ENCODE measurements around the gene RAB7B.
"Not testable (repeated sequence)": the region's sequence is repeated elsewhere in the genome, so short reads cannot be mapped to it uniquely, and the experiment has no call there.

Gene RAB7B, protein sequence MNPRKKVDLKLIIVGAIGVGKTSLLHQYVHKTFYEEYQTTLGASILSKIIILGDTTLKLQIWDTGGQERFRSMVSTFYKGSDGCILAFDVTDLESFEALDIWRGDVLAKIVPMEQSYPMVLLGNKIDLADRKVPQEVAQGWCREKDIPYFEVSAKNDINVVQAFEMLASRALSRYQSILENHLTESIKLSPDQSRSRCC

DNA sequence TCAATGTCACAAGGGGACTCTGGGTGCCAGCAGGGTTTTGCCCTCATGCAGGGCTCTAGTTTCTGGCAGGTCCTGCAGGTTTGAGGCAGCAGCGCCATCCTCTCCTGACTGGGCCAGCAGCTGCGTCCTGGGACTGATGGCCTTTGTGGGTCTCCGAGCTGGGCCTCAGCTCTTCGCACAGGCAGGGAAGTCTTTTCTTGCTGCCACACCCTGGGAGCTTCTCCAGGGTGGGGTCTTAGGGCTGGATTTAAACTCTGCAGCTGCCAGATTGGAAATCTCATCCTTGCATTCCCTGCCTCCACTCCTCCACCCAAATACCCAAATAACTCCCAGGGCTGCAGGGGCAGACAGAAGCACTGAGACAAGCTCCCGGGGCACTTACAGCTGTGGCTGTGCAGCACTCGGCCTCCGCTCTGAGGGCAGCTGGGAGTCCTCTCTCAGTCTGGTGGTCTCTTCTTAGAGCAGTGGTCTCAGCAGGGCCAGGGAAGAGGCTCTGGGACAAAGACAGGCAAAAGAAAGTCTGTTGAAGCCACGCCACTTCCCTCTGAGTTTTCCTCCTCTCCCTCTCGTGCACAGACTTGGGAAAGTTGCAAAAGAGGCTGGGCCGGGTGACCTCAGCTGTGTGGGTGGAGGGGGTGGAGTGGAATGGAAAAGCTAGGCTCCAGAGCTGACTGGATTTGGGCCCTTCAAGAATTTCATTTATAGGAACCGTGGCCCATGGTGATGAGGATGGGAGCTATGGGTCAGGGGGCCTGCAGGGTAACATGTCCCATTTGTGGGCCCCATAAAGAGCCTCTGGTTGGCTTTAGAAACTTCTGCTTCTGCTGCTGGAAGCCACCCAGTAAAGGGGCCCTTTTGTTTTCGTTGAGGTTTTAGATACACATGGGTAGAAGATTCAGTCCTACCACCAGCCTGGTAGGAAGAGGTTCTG, at the start of gene RAB7B:
TSS of gene RAB7B (minus strand) at position 525 of the 931 bp plus-strand sequence. CDS start 9,260 bp downstream, outside the sequence.
- DNase-seq, result no peak

DNA sequence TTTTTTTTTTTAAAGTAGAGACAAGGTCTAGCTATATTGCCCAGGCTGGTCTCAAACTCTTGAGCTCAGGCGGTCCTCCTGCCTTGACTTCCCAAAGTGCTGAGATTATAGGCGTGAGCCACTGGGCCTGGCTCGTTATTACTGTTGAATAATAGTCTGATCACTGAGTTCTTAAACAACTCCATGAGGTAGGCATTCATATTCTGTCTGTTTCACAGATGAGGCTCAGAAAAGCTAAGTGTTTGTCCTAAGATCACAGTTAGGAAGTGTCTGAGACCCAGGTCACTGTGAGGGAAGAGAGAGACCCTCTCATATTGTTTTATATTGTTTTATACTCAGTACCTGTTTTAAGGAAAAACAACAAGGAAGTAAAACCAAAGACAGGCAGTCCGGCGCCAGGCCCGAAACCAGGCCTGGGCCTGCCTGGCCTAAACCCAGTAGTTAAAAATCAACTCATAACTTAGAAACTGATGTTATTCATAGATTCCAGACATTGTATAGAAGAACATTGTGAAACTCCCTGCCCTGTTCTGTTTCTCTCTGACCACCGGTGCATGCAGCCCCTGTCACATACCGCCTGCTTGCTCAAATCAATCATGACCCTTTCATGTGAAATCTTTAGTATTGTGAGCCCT, 49.2 kb upstream of the RAB7B start:
- not testable (repeated sequence) for DNase-seq

DNA sequence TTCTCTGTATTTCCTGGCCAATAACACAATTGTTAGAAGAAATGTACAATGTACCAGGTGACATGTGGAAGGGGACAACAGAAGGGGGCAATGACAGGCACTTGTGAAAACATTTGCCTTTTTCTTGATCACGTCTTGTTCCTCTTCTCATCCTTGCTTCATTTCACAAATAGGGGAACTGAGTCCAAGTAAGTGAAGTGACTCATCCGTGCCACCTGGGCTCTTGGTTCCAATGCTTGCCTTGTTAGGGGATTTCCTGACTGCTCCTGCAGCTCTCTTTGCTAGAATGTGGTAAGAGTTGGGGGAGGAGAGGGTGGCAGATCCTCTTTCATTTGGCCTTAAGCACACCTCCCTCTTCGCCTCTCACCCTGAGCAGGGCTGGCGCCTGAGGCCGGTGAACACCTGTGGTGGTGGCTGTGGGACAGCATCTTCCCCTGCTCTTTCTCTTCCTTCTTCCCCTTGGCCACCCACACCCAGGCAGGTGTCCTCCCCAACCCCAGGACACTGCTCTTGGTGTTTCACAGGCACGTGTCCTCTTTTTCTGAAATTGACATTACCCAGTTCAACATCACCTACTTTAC, 47.5 kb upstream of the RAB7B start:
- no peak for DNase-seq

DNA sequence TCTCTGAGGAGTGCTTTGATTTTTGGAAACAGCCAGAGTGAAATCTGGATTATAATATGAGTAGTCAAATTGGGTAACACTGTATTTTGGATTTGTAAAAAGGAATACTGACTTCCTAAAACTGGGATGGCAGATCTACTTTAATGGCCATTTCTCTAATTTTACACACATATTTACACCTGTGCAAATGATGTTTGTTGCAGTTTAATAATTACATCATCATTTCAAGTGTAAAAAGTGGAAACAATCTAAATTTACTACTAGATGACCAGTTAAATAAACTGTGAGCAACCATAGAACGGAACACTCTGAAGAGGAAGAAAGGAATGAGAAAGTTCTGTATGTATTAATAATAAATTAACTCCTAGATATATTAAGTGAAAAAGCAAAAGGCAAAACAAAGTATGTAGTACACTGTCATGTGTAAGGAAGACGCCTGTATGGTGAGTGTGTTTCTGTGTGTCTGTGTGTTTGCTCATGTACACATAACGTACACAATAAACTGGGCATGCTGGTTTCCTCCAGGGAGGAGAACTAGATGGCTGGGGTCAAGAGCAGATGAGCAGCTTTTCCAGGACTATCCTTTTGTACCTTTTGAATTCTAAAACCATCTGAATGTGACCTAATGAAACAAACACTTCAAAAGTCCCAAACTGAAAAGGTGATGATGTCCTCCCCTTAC, 46.9 kb upstream of the RAB7B start:
- DNase-seq, result no peak

DNA sequence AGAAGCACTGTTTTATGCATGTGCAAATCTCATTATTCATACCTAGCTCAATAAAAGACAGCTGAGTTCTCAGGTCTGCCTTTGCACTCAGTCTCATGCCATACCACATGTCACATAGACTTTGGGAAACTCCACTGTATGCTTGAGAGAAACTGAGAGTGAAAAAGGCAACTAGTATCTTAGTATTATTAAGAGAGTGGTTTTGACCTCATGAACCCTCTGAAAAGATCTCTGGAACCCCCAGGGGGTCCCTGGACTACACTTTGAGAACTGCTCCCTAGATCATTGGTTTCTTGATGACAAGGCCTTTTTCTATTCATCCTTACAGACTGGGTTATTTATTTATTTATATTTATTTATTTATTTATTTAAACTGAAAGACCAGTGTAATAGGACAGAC, 46.1 kb upstream of the RAB7B start:
- no peak for DNase-seq

DNA sequence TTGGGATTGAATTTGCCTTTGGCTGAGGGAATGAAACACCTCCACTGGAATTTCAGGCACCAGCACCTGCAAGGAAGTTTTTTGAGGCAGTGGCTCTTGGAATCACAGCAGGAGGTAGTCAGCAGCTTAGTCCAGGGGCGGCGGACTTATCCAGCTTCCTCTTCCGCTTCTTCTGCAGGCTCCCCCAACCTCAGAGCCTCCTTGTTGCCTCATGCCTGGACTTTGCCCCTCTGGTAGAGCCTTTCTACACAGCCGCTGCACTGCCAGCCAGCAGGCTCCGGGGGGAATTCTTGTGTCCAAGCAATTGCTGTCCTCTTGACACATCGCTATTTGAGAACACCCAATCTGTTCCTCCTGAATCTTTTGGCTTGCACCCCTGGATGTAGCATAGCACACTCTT, 45.4 kb upstream of the RAB7B start:
- DNase-seq, result no peak

DNA sequence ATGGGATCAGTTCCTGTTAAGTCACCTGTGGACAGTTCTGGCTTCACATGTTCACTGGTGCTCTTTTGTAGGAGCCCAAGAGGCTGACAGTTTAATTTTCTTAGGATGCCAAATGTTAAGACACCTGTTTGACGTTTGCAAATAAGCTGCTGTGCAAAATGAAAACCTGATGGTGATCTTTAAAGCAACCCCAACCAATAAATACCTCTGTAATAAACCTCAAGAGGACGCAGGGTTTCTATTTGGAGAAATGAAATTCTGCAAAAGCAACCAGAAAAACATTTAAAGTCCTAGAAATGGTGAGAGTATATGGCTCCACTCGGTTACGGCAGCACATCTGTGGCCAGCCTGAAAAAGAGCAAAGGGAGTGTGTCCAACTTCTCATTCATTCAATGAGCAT, 44.1 kb upstream of the RAB7B start:
- no peak for DNase-seq

DNA sequence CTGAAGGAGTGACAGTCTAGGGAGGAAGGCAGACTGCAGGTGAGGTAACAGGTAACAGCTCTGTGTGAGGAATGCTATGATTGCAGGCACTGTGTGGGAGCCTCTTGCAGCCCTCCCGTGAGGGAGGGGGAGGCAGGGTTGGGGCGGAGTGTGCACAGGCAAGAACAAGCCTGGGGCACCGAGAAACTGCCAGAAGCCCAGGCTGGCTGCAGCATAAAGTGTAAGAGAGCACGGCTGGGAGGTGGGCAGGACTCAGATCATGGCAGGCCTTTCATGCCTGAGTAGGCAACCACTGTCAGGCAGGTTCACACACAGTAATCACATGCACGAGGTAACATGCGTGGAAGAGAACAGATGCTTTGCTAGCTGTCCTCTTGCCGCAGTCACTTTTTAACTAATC, 38.4 kb upstream of the RAB7B start:
- no peak for DNase-seq

DNA sequence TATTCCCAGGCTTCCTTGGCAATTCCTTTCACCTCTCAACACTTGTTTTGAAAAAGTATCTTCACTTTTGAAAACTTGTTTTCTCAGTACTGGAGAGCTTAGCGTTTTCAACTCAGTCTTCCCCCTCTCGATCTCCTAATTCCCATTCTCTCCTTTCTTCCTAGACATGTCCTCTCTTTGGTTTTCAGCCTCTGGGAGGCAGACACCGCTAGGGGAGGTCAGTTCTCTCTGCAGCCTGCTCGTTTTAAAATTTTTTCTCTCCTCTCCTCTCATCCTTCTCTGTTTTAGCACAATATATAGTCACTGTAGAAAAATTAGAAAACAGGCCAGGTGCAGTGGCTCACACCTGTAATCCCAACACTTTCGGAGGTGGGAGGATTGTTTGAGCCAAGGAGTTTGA, 37.1 kb upstream of the RAB7B start:
- no peak for DNase-seq

DNA sequence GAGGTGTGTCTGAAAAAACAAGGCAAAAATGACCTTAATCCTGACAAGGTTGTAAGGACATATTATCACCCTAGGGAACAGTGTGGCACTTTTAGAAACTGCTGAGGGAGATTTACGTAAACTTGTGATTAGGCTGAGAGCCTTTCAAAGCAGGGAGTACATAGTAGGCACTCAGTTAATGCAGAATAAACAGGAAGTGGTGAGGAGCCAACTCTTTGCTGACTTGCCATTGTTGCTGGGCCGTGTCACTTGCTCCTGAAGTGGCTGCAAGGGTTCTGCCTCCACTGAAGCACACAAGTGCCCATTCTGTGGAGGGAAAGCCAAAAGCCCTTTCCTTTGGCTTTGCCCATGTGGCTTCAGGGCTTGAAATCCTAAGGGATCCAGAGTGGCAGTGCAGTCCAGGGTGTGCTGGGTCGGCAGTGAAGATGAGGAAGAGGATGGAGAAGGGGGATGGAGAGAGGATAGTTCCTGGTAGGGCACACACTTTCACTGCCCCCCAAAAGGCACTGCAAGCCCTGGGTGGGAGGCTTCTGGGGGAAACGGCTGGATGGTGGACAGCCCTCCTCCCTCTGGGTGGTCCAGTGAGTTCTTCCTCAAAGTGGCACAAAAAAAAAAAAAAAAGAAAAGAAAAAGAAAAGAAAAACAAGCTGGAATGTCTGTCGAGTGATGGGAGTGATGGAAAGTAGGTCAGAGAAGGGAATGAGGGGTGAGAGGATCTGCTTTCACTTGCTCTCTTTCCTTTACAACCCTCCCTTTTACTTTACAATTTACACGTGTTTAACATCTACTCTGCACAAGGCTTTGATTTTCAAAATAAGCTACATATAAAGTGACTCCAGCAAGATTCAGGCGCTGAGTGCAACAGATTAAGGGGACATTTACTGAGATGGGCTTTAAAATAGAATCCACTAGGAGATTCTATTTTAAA, 36.1 kb upstream of the RAB7B start:
- DNase-seq, result no peak

DNA sequence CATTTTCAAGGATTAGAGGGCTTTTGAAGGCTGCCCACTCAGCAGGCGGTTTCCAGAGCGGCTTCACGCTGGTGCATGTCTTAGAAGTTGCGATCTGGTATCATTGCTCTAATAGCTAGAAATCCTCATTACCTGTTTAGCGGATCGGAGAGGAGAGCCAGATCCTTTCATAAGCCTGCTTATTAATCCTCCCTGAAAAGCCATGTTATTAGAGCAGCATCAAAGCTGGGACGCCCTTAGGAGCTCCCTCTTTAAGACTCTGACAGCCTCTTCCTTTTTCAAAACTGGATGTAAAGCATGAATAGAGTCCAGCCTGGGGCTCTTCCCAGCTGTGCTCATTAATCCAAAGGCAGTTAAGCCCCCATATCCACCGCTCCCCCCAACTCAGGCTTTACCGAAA, 34.4 kb upstream of the RAB7B start:
- no peak for DNase-seq

DNA sequence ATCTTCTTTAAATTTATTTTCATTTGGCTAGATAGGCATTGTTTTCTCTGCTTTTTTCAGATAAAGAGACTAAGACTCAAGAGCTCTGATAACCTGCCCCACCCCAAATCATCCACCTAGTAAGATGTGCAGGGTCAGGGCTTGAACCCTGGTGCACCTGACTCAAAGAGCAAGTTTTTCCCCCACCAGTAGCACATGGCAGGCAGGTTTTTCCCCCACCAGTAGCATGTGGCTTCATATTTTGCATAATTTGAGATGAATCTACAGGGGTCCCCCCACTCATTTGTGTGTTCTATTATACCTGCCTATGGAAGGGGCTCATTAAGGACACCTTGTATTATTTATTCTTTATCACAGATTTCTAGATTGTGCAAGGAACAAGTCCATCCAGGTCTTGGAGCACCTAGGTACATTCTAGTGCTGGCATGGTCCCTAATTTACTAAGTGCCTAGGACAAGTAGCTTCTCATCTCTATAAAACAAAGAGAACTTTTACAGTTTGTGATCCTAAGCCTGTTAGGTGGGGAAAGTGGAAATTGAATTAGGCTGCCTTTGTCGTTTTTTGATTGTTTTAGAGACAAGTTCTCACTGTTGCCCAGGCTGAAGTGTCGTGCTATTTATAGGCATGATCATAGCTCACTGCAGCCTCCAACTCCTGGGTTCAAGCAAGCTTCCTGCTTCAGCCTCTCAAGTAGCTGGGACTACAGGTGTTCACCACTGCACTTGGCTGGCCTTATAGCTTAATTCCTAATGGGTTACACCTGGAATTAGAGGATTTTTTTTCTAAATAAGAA, 33.7 kb upstream of the RAB7B start:
- no peak for DNase-seq

DNA sequence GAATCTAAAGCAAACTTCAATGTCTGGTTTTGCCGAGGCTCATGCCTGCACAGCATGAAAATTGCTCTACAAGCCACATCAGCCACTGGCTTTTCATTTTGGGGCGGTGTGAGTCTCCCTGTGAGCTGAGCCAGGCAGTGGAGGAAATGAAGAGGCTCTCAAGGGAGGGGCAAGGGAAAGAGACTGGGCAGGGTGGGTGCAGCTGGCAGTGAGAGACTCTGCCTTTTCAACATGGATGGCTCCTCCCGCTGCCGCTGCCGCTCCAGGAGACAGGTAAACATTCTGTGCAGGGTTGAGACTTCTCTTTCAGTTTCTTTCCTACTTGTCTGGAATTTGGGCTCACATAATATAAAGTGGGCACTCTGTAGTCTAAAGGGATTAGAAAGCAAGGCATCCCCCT, 31.8 kb upstream of the RAB7B start:
- DNase-seq, result no peak

DNA sequence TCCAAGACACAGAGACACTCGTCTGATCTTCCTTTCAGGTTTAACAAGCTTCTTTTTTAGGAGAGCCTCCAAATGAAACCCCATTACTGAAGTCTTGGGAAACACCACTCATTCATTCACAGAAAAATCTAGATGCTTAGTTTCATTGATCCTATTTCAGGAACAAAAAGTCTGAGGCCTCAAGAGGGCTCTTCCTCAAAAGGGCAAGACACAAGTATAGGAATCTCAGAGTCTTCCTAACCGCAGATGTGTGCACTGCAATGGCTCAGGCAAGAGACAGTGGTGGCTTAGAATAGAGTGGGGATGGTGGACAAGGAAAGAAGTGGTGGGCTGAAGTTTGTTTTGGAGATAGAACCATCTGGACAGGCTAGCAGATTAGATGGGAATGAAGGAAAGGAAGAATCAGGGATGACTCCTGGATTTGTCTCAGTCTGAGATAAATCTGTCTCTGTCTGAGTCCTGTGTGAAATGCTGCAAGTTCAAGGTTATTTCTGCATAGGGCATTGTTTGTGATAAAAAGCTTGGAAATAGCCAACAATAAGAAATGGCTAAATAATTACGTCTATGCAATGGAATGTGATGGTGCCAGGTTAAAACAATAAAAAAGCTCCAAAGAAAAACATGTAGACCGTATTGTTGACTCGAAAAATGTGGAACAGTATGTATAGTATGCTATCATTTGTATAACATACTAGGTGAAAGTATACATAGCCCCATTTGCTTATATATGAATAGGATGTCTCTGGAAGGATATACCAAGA, 29.4 kb upstream of the RAB7B start:
- DNase-seq, result no peak

DNA sequence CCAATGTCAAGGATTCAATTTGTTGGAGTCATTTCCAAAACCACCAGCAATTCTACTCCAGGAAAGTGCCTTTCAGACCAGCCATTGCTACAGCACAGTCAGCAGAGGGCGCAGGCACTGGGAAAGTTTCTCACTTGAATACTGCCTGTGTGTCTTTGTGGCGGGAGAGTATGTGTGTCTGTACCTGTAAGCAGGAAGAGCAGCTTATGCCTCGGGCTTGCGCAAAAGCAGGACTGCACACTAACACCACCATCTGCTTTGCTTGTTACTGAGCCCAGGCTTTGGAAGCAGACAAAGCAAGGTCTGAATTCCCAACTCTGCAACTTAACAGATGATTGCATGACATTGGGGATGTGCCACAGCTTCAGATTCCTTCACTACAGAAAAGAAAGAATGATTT, 27.5 kb upstream of the RAB7B start:
- peak; percentile 87 for DNase-seq

DNA sequence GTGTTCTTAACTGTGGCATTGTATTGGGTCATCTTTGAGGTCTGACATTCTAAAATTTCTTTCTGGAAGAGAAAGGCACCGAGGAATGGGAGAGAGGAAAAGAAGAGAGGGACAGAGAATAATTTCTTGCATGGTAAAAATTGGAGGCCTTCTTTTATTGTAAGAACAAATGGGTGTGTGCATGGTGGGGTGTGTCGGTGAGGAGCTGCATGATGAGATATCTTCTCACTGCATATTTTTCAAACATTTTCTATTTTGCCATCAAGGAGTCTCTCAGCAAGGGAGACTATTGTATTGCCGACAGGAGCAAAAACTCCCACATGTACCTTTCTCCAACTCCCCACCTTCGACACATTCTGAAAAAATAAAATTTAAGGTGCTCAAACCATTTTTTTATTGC, 27.0 kb upstream of the RAB7B start:
- no peak for DNase-seq

DNA sequence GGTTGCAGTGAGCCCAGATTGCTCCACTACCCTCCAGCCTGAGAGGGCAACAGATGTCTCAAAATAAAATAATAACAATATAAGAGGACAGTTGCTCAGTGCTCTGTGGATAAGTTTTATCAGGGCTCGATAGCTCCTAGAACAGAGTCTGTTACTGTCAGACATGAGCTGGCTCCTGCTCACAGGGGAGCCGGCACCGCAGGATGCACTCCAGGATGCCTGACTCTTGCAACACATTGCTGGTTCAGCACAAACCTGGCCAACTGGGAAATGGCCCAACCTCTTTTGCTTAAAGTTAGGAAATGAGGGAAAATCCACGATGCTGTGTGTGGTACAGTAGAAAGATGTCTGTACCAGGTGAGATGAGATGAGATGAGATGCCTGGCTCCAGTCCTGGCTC, 26.3 kb upstream of the RAB7B start:
- no peak for DNase-seq

DNA sequence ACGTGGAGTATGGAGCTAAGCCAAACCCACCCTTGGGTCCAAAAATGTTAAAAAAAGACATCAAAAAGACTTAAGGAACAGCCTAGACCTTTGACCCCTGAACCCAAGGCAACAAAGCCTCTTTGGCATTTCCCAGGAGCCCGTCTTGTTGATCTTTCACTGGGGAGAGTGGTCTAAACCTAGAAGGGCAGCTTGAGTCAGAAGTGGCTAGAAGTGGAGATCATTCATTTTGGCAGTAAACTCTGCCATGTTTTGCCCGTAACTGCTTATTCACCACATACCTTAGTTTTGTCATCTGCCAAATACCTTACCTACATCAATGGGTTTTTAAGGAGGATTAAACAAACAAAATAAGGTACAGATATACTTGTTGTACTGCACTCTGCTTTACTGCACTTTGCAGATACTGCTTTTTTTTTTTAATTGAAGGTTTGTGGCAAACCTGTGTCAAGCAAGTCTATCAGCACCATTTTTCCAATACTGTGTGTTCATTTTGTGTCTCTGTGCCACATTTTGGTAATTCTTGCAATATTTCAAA, 22.2 kb upstream of the RAB7B start:
- DNase-seq, result no peak

DNA sequence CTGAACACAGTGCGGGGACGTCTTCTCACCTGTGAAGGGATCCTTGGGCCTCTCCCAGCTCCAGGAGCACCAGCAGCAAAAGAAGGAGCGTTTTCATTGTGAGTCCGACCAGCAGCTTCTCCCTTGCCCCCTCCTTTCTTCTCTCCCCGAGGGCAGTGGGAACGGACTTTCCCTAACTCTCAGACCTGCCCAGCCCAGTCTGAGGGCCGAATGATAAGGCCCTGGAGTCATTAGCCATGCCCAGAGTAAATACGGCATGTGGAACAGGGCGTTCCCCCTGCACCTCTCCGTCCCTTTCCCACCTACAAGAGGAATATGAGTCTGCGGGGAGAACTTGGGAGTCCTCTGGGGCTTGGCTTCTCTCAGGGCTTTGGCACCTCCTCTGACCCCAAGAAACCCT, 20.5 kb upstream of the RAB7B start, which contains the start of gene CTSE:
TSS of gene CTSE (minus strand) at position 201 of the 400 bp plus-strand sequence. CDS start at position 97, 104 bp downstream.
- DNase-seq, result no peak

DNA sequence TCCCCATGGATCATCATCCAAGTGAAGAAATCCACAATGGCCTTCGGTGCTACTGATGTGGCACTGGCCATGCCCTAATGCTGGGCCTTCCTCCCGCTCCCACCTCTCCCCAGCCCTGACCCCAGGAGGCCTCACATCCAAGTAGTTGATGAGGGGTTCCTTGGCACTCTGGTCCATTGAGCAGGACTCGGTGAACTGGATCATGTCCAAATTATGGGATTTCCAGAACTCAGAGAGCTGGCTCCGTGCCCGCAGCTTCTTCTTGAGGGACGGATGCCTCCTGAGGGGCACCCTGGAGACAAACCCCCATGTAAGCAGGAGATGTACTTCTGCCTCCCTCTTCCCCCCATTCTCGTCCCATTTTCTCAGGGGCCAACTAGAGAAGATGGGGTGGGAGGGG, 19.6 kb upstream of the RAB7B start:
- DNase-seq, result no peak

Measured in NCI-H1048 (cell line).